ENCODE results near the gene TSC1.
"Not testable (repeated sequence)": the region's sequence is repeated elsewhere in the genome, so short reads cannot be mapped to it uniquely, and the experiment has no call there.

TSC1 gene

DNA sequence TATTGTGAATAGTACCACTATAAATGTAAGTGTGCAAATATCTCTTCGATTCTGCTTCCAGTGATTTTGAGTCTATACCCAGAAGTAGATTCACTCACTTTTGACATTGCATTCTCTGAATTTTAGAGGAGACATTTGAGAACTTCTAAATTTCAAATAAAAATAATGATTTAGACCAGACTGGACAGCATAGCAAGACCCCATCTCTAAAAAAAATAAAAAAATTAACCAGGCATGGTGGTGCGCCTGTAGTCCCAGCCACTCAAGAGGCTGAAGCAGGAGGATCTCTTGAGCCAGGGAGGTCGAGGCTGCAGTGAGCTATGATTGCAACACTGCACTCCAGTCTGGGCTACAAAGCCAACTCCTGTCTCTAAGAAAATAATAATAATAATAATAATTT lies 32.2 kb upstream of the TSC1 start:
- DNase-seq (ENCODE audit: low read depth in 2 of 2): no peak

DNA sequence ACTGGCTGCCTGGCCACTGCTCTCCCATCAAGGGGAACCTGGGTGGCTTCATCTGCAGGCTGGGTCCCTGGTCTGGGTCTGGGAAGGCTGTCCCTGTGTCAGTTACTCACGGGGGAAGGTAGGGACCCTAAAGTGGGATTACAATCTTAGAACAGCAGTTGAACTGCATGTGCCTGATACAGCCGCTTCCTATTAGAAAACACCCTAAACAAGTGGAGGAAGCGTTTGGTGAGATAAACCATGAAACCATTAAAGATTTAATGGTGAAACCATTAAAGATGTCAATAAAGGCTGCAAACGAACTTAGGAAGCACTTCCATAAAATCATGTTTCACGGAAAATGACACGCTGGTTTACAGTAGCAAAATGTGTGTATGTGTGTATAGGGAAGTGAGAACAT lies 31.5 kb upstream of the TSC1 start:
- no peak for DNase-seq (ENCODE audit: low read depth in 2 of 2)

DNA sequence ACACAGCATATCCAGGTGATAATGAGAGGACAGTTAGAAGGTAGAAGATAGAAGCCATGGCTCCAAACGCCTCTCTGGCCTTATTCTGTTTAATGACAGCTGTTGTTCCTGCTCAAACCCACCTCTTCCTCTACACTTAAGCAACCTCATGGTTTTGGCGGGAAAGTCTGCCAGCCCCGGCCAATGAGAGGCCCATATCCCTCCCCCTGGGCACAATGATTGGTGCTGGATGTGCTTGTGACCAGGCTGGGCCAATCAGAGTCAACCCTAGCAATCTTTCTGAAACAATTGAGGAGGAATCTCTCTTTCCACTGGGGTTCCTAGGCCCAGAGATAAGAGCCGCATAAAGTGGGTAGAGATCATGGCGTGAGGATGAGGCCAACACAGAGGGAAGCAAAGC lies 29.3 kb upstream of the TSC1 start:
- DNase-seq (ENCODE audit: low read depth in 2 of 2): no peak

DNA sequence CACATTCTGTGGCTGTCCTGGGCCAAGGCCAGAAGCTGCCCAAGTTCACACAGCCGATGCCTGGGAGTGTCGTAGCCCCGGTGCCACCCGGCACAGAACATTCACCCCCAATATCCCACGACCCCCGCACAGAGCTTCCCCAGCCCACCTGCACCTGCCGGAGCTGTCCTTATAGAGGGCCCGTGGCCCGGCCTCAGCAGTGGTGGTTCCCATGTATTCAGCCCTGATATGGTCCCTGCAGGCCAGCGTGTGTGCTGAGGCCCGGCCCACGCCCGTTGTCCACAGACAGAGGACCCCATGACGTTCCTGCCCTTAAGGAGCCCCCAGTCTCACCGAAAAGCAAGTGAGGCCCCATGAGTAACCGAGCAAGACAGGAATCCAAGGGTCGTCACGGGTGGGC lies 28.8 kb upstream of the TSC1 start:
- no peak for DNase-seq (ENCODE audit: low read depth in 2 of 2)

DNA sequence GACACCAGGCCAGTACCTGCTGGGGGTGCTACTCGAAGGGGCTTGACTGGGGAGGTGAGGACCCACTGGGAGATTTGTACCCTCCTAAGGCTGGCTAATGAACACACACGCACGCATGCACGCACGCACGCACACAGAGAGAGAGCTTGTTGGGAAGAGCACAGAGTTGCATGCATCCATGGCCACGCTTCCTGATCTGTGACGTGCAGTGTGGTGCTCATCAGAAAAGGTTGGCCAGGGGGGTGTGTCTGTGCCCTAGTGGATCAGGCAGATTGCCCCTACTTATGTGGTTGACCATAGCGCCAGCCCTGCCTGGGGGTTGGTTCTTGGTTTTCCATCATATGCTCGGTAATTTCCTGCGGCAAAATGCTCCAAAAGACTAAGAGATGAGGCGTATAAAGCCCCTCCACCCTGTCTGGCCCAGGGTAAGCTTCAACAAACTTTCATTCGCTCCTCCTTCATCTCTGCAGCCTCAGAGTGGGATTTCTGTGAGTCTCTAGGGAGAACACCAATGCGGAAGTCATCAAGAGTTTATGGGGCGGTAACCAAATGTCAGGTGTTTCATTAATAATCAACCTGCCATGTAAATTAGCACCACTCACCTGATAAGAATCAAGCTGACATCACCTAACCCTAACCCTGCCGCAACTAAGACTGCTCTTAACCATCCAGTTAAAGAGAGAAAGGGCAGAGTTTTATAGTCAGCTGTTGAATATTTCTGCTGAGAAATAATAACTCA lies 26.1 kb upstream of the TSC1 start:
- DNase-seq (ENCODE audit: low read depth in 2 of 2): no peak

DNA sequence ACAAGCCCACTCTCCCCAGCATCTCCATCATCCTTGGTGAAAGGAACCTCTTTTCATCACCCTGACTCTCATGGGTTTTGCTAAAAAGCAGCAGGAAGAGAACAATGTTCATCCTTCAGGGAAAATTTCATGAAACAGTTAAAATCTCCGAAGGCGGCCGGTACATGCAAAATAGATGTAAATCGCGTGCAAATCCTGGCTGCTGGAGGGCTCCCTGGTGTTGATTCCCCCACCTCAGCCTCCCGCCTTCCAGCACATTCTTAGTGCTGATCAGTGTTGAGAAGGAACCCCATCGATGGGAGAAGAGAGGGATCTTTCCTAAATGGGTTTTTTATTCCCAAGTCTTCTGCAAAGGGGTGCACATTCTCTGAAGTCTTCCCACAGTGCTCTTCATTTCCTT lies 25.4 kb upstream of the TSC1 start:
- no peak for DNase-seq (ENCODE audit: low read depth in 2 of 2)

DNA sequence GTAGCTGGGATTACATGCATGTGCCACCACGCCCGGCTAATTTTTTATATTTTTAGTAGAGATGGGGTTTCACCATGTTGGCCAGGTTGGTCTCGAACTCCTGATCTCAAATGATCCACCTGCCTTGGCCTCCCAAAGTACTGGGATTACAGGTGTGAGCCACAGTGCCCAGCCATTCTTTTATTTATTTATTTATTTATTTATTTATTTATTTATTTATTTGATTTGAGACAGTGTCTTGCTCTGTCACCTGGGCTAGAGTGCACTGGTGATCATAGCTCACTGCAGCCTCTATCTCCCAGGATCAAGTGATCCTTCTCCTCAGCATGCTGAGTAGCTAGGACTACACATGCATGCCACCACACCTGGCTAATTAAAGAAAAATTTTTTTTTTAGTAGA lies 23.5 kb upstream of the TSC1 start:
- not testable (repeated sequence) for DNase-seq (ENCODE audit: low read depth in 2 of 2)

DNA sequence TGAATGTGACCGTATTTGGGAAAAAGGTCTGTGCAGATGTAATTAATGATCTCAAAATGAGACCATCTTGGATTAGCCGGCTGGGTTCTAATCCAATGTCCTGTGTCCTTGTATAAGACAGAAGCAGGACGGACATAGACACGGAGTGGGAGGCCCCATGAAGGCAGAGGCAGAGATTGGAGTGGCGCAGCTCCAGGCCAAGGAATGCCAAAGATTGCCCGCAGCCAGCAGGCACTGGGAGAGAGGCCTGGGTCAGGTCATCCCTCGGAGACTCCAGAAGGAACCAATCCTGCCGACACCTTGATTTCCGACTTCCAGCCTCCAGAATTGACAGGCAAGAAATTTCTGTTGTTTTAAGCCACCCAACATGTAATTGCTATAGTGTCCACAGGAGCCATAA lies 21.1 kb upstream of the TSC1 start:
- DNase-seq (ENCODE audit: low read depth in 2 of 2): no peak

DNA sequence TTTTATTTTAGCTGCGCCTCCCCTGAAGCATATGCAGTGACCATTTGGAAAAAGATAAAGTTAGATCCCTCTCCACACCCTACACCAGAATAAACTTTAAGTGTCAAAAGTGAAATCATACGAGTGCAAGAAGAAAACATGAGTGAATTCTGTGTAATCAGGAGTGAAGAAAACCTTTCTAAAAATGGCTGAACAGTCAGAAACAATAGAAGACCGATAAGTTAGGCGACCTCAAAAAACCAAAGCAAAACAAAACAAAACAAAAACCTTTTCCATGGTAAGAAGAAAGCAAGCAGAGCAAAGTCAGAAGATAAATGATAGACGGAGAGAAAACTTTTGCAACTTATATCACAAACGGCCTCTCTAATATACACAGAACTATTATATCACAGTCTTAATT lies 16.6 kb upstream of the TSC1 start:
- no peak for DNase-seq (ENCODE audit: low read depth in 2 of 2)

DNA sequence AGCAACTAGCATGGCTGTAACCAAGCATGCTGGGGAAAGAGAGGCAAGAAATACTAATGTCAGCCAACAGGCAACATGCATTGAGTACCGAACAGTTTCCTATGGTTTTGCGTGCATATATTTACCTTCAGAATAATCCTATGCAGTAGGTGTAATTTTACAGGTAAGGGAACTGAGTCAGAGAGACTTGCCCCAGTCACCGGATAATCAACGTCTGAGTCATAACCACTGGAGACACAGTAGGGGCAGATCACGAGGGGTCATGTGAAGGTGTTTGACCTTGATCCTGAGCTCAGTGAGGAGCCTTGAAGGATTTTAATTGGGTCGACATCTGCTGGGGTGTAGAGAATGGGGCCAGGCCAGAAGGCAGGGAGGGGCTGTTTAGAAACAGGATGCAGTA lies 13.4 kb upstream of the TSC1 start:
- no peak for DNase-seq (ENCODE audit: low read depth in 2 of 2)

DNA sequence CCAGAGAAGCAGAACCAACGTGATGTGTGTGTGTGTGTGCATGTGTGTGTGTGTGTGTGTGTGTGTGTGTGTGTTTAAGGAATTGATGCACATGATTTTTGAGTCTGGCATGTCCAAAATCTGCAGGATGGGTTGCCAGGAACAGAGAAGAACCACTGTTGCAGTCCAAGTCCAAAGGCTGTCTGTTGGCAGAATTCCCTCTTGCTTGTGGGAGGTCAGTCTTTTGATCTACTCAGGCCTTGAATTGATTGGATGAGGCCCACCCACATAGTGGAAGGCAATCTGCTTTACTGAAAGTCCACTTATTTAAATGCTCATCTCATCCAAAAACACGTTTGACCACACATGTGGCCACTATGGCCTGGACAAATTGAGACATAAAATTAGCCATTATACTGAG lies 11.4 kb upstream of the TSC1 start:
- no peak for DNase-seq (ENCODE audit: low read depth in 2 of 2)

DNA sequence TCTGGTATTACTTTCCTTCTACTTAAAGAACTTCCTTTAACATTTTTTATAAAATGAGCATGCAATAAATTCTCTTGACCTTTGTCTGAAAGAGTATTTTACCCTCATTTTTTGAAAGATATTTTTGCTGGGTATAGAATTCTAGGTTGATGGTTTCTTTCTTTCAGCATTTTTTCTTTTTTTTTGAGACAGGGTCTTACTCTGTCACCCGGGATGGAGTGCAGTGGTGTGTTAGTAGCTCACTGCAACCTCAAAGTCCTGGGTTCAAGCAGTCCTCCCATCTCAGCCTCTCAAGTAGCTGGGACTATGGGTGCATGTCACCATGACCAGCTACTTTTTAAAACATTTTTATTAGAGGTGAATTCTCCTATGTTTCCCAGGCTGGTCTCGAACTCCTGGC lies 10.7 kb upstream of the TSC1 start:
- no peak for DNase-seq (ENCODE audit: low read depth in 2 of 2)

DNA sequence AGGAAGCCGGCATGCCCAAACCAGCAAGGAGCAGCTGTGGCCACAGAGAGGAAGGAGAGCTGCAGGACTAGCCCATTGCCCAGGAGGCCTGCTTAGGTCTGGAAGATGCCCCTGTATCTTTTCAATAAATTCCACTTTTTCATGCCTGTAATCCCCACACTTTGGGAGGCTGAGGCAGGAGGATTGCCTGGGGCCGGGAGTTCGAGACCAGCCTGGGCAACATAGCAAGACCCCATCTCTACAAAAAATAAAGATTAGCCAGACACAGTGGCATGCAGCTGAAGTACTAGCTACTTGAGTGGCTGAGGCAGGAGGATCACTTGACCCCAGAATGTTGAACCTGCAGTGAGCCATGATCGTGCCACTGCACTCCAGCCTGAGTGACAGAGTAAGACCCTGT lies 5.3 kb upstream of the TSC1 start:
- DNase-seq (ENCODE audit: low read depth in 2 of 2): no peak

DNA sequence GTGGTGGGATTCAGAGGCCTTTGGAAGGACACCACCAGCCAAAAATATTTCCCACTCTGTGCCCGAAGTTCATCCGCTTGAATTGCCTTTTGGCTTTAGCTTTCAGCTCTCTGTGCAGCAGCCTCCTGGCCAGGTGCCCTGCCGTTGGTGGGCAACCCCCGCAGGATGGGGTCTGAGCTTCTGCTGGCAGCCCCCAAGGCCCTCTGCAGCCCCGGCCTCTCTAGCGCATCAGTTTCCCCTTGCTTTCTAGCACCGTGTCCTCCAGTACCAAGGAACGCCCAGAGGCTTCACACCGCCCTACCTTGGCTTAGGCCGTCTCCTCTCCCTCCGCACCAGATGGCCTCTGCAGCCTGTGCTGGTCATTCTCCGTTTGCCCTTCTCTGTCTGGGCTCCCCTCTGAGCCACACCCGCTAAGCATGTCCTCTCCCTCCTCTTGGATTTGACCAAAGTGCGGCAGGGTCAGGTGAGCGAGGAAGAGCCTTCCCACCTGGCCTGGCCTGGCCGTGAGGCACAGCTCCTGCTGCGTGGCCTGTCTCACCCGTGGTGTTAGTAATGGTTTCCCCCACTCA lies 4.2 kb upstream of the TSC1 start:
- no peak for DNase-seq (ENCODE audit: low read depth in 2 of 2)

DNA sequence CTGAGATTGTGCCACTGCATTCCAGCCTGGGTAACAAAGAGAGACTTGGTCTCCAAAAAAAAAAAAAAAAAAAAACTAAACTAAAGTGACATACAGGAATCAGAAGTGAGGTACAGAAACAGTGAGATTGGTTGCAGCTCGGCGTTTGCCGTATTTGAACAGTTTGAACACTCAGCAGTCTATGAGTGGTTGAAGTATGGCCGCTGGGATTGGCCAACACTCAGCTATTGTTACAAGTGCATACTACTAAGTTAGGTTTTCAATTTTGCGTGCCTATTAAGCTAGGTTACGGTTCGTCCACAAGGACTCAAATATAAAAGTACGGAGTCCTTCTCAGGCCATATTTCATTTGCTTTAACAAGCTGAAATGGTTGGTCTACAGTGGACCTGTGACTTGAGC lies 3.3 kb upstream of the TSC1 start:
- DNase-seq (ENCODE audit: low read depth in 2 of 2): no peak

DNA sequence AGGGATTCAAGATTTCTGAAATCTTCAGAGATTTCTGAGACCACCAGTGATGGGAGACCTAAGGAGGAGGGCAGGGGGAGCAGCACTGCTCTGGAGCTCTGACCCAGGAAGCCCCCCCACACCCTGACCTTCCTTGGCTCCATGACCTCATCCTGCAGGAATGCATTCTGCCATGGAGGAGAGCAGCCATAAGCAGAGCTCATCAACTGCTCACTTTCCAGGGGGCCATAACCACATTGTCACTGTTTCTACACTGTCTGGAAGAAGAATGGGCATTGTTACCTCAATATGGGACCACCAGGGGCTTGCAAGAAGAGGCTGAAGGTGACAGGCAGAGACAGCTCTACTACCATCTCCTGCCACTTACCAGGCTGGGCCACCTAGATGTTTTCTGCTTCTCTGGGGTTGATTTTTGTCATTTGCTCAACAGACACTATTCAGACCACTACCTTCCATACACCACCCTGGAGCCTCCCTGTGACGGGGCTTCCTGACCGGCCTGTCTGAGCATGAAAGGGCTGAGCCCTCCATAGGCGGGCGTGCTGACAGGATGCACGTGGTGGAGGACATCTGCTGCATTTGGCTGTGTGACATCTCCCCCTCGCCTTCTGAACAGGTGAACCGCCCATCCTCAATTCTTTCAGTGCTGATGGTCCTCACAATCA lies 2.3 kb upstream of the TSC1 start:
- DNase-seq (ENCODE audit: low read depth in 2 of 2): no peak

DNA sequence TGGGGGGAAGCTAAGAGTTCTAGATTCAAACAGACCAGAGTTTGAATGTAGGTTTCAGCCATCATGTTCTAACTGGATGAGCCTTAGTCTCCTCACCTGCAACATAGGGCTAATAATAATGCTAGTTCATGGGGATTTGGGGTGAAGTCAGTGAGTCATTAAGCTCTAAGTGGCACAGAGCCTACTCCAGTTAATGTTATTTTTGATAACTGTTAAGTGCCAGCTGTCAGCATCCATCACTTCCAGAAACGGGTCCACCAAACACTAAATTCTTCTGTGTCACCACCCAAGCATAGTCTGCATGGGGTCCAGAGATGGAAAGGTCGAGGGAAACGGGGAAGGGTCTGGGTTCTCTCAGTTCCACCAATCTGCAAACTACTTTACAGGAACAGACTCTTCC lies 1.8 kb upstream of the TSC1 start:
- DNase-seq (ENCODE audit: low read depth in 2 of 2): no peak

DNA sequence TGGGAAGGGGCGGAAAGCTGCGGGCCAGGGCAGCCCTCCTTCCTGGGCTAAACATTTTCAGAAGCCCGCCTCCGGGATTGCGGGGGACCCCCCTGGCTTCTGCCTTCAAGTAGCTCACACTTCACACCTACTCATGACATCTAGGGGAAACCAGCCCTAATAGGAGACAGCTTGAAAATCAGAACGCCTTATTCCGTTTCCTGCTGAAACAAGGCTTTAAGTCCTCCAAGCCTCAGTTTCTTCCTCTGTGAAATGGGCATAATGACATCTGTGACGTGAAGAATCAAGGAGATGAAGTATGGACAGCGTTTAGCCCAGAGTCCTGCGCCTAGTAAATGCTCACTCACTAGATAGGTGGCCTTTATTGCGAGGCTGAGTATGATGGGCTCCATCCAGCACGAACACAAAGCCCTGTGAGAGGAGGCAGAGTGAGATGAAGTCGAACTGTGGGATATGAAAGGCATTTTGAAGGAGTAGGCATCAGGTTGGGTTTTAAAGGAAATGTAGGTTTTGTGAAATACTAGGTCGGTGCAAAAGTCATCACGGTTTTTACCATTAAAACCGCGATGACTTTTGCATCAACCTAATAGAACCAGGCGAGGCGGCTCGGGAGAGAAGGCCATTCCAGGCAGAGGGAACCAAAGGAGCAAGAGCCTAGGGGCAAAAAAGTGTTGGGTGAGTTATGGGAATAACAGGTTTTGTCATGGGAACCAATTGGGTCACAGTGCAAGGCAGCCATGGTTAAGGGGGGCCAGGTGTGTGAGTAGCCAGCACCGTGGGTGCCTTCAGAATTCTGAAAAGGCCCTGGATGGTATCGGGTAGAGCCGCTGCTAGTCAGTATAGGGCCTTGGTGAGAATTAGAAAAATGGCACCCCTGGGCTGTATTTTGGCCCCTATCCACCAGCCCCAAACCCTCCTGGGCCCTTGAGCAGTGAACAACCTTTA lies 1.0 kb upstream of the TSC1 start:
- DNase-seq (ENCODE audit: low read depth in 2 of 2): peak in 1 of 2 donors; percentile 1

DNA sequence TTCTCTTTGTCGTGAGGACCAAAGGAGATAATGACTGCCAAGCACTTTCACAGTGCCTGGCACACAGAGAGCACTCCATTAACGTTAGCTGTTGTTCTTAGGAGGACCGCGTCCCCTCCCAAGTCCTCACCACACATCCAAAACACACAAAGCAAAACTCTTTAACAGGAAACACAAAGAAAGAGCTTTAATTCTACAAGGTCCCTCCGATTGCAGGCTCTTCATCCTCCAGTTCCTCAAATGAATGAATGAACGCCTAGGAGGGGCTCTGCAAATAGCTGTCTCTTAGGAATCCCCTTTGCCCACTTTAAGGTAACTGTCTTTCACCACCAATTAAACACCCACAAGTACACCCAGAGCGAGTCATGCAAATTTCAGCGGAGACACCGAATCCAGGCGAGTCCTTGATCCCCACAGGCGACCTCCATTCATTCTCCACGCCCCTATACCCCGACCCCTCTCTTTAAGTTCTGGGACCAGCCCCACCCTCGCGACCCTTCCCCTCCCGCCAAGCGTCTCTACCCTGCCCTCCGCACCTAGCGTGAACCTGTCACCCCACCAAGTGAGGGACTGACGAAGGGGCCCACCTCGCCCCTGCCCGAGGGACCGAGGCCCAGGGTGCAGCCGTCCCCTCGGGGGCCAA lies 644 bp downstream of the TSC1 start:
- no peak for DNase-seq (ENCODE audit: low read depth in 2 of 2)

DNA sequence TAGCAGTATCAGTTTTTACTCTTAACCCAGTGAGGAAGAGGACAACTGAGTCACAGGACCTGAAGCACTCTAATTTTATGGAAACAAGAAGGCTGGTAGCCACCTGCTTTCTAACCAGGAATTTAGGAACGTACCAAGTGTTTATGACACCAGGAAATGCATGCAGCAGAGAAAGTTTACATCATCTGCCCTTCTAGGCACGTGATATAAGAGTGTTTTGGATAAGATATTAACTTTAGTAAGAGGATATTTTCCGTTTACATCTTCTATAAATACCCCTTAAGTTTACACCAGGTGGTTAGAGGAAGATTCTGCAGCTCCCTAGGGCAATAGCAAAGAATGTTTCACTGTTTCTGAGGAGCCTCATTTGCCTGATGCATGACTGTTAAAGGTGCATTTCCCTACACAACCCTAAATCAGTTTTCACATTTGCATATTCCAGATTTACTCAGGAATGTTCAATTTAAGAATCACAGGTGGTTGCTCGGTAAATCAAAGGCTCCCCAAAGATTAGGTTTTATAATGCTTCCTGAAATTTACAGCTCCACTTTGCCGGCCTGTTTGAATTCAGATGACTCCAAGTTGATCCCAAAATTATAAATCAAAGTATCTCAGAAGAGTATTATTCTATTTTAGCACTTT lies 1.8 kb downstream of the TSC1 start:
- no peak for DNase-seq (ENCODE audit: low read depth in 2 of 2)

DNA sequence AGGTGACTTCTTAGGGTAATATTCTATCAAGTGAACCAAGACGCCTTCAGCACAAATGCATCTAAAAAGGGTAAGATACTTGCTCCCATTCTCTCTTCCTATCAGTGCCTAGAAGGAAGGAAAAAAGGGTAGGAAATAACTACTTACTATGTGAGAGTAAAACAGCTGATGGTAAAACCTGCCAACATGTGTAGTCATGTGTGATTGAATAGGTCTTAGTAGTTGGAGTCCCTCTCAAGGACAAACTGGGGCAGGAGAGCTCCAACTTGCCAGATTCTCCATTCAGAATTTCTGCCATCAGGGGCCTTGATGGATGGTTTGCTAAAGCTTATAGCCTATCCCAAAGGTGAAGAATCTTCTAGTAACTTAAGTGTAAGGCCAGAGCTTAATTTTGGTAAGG lies 5.2 kb downstream of the TSC1 start:
- no peak for DNase-seq (ENCODE audit: low read depth in 2 of 2)

Data from stimulated activated CD8-positive, alpha-beta memory T cell treated with anti-CD3 and anti-CD28 coated beads, Interleukin-2, amount 100 ng/mL, for 1 hour (primary cell).